A673 (cell line): Measurements from ENCODE around the gene CUX1. TPM values are rescaled to one million over a fixed set of nuclear protein-coding genes. Genes with fewer than 3 reads are reported as not detected.
A peak's percentile ranks its signal among the peaks of the same experiment; 100 is the strongest.

Experiments used
- BruUV-seq: library from RNA; stranded (reverse); fragments of 400-500 nt; replicated peaks from 2 replicates; lab custom pipeline; 2021; lab: Mats Ljungman, UMichigan
- CTCF ChIA-PET: fragments of 300-600 bp; sonication (Branson Sonifier 250); formaldehyde crosslinking; loops from one replicate; lab custom pipeline; 2022; ENCODE audit warnings: antibody characterized with exemption; lab: Charles Lee
- POLR2A ChIA-PET: fragments of 300-600 bp; sonication (Branson Sonifier 250); formaldehyde crosslinking; loops from one replicate; lab custom pipeline; 2022; ENCODE audit warnings: antibody characterized with exemption; ENCODE audit not compliant: low non-redundant PET; lab: Charles Lee
- DNase-seq: peaks from one replicate; pipeline ENCODE4 v3.0.0-alpha.2; 2015; ENCODE audit warnings: low spot score
- H3K27ac ChIP-seq: fragments of 200-600 bp; sonication (generic); 2 replicates; pipeline ENCODE4 v1.5.1; 2016; ENCODE audit warnings: mixed run types, low read depth, mild to moderate bottlenecking, mixed read lengths, antibody characterized with exemption, low read length; ENCODE audit not compliant: poor library complexity, severe bottlenecking
- H3K27me3 ChIP-seq: fragments of 200-600 bp; sonication (generic); replicated peaks from 2 replicates; pipeline ENCODE4 v1.6.1; 2017; ENCODE audit warnings: mixed run types, low read depth, mild to moderate bottlenecking, mixed read lengths, antibody characterized with exemption, low read length; ENCODE audit not compliant: insufficient read depth, poor library complexity
- H3K36me3 ChIP-seq: fragments of 200-600 bp; sonication (generic); 2 replicates; pipeline ENCODE4 v1.6.1; 2016; ENCODE audit warnings: mixed run types, mild to moderate bottlenecking, mixed read lengths, antibody characterized with exemption, low read length; ENCODE audit not compliant: insufficient read depth, poor library complexity, severe bottlenecking
- H3K4me1 ChIP-seq: fragments of 200-600 bp; sonication (generic); 2 replicates; pipeline ENCODE4 v1.6.1; 2017; ENCODE audit warnings: mixed run types, mild to moderate bottlenecking, mixed read lengths, antibody characterized with exemption, low read length; ENCODE audit not compliant: insufficient read depth, poor library complexity, severe bottlenecking
- H3K4me3 ChIP-seq: fragments of 200-600 bp; sonication (generic); 2 replicates; pipeline ENCODE4 v1.5.1; 2016; ENCODE audit warnings: low read depth, mixed run types, mild to moderate bottlenecking, mixed read lengths, low read length; ENCODE audit not compliant: poor library complexity, severe bottlenecking
- H3K9me3 ChIP-seq: fragments of 200-600 bp; sonication (generic); 2 replicates; pipeline ENCODE4 v1.6.1; 2016; ENCODE audit warnings: mixed run types, low read depth, mild to moderate bottlenecking, mixed read lengths, antibody characterized with exemption, low read length; ENCODE audit not compliant: poor library complexity, severe bottlenecking
- EZH2 ChIP-seq: fragments of 200-600 bp; sonication (generic); IDR thresholded peaks from 2 replicates; pipeline ENCODE4 v1.6.1; 2017; ENCODE audit warnings: borderline replicate concordance, low read depth, mild to moderate bottlenecking, mixed read lengths, antibody characterized with exemption, low read length; ENCODE audit not compliant: poor library complexity, severe bottlenecking
- intact Hi-C: fragments of 100-400 bp; cut with micrococcal nuclease; formaldehyde crosslinking; loops from one replicate; pipeline ENCODE4 v1.10.0; 2022; ENCODE audit not compliant: unreplicated experiment
- total RNA-seq: library from RNA; stranded (reverse); gene quantifications from 2 replicates; pipeline ENCODE4 v1.2.3, GENCODE V29; 2021
- TF ChIP-seq, protein P1 (sequence below): fragments of 300-800, 200-600 bp; sonication (generic); conservative IDR thresholded peaks from 2 replicates; pipeline ENCODE4 v1.5.1; 2017; ENCODE audit warnings: low read depth, mild to moderate bottlenecking, antibody characterized with exemption, low read length, moderate library complexity, mixed read lengths

CUX1 gene
- total RNA-seq, 1 experiment from 2014 or later: 49.4 TPM

DNA sequence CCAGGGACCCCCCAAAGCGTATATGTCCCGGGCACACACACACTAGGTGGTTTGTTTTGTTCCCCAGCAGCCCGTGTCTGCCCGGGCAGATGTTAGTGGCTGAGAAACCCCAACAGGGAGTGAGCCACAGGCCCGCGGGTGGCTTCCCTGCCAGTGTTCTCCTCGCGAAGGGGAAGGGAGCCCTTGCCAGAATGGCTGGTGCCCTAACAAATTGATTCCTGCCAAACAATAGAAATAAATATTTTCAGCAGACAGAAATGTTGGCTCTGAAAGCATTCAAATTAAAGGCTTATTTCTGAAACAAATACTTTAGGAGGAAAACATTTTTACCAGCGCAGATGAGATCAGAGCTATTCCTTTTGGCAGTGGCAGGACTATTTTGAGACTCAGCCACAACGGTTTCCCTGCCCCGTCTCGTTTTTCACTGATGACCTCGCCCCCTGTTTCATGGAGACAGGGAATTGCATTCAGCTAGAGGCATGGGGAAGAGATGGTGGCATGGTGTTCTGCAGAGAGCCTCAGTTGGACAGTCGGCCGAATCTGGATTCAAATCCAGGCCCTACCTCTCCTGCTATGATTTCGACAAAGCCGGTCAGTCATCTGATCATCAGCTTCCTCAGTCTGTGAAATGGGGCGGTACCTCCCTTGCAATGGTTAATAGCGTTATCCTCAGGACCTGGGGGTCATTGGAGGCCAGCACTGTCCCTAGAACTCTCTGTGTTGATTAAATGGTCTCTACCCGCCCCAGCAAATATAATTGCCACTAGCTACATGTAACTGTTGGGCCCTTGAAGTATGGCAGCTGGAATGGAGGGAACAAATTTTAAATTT lies 84.5 kb downstream of the CUX1 start:
- no peaks in the 10 kb centered on the region for H3K9me3 ChIP-seq
- no TSS peak for BruUV-seq
- H3K4me3 ChIP-seq: no peak overlapping the region
- CTCF ChIA-PET: no interaction called here
- no peaks in the 10 kb centered on the region for H3K27me3 ChIP-seq
- H3K4me1 ChIP-seq: peaks cover 25% of the 10 kb centered on the region
- DNase-seq: peak; percentile 54
- POLR2A ChIA-PET: no interaction called here
- intact Hi-C loops: no loop called here
- H3K27ac ChIP-seq: no peak overlapping the region
- no peak for TF ChIP-seq EZH2
- no peaks in the 10 kb centered on the region for H3K36me3 ChIP-seq

DNA sequence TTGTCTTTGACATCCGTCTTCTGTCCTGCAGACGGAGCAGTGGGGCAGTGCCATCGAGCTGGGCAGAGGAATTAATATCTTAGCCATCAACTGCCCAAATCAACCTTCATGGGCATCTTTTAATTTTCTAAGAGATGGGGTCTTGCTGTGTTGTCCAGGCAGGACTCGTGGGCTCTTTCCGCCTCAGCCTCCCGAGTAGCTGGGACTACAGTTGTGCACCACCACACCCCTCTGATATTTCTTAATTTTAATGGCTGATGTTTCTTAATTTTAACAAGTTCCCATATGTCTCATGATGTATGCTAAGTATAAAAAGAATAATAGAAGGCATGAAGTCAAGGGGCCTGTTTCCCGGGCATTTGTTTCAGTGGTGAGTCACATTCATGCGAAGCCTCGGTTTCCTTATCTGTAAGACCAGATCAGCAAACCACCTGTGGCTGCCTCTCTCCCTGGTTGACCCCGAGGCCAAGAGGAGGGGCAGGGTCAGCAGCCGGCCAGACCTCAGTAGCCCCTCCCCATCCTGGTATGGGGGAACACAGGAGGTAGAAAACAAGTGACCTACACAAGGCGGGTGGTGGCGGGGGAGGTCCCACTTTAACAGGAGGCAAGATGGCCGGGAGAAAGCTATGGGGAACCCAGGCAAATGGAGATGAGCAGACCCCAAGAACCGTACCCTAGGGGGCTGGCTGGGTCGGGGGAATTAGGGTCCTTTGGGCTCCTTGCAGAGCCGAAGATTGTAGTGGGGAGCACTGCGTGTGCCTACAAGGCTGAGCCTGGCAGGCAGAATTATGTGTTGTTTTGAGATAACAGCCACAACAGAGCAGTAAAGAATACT lies 85.5 kb downstream of the CUX1 start:
- BruUV-seq: no TSS peak
- CTCF ChIA-PET: no interaction called here
- no peak overlapping the region for H3K4me3 ChIP-seq
- H3K36me3 ChIP-seq: no peaks in the 10 kb centered on the region
- no peak overlapping the region for H3K27ac ChIP-seq
- no peak for DNase-seq
- no peaks in the 10 kb centered on the region for H3K9me3 ChIP-seq
- POLR2A ChIA-PET: no interaction called here
- no peak for TF ChIP-seq EZH2
- TF ChIP-seq, protein P1, sequence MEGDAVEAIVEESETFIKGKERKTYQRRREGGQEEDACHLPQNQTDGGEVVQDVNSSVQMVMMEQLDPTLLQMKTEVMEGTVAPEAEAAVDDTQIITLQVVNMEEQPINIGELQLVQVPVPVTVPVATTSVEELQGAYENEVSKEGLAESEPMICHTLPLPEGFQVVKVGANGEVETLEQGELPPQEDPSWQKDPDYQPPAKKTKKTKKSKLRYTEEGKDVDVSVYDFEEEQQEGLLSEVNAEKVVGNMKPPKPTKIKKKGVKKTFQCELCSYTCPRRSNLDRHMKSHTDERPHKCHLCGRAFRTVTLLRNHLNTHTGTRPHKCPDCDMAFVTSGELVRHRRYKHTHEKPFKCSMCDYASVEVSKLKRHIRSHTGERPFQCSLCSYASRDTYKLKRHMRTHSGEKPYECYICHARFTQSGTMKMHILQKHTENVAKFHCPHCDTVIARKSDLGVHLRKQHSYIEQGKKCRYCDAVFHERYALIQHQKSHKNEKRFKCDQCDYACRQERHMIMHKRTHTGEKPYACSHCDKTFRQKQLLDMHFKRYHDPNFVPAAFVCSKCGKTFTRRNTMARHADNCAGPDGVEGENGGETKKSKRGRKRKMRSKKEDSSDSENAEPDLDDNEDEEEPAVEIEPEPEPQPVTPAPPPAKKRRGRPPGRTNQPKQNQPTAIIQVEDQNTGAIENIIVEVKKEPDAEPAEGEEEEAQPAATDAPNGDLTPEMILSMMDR: no peak
- intact Hi-C loops: no loop called here
- no peaks in the 10 kb centered on the region for H3K27me3 ChIP-seq
- H3K4me1 ChIP-seq: peaks cover 18% of the 10 kb centered on the region

DNA sequence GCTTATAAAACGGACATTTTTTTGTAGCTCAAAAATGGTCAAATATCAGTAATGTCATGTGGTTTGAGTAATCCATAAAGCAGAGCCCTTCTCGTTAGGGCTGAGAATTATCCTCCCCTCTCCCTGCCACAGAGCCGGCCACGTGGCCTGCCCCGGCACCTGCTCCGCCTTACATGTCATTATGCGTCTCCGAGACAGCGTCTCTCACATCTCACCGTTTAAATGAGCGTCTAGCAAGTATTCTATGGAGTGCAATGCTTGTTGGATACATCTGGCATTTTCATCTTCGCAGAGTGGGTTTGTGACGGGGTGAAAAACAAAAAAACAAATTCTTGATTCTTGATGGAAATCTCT lies 86.1 kb downstream of the CUX1 start:
- DNase-seq: no peak
- H3K27me3 ChIP-seq: no peaks in the 10 kb centered on the region
- TF ChIP-seq, protein P1: no peak
- no peak for TF ChIP-seq EZH2
- ChIA-PET CTCF (interaction anchor here (0.5 kb wide), 1 partner anchor 54 kb away, joined by 8 read pairs; no protein-coding TSS in a partner anchor), POLR2A (no interaction called here)
- intact Hi-C loops: no loop called here
- no TSS peak for BruUV-seq
- no peak overlapping the region for H3K4me3 ChIP-seq
- peaks cover 12% of the 10 kb centered on the region for H3K4me1 ChIP-seq
- no peak overlapping the region for H3K27ac ChIP-seq
- no peaks in the 10 kb centered on the region for H3K36me3 ChIP-seq
- no peaks in the 10 kb centered on the region for H3K9me3 ChIP-seq
